NAMALWA (cell line): Measurements from ENCODE around the gene PCGF3.
"Not testable (repeated sequence)": the region's sequence is repeated elsewhere in the genome, so short reads cannot be mapped to it uniquely, and the experiment has no call there.

Experiments
- DNase-seq: peaks from one replicate; pipeline ENCODE4 v3.0.0-alpha.2; 2015; ENCODE audit warnings: low spot score

The PCGF3 gene

GRCh38 chr4:725391-726234, 20.0 kb downstream of the PCGF3 start:
- no peak for DNase-seq

- DNase-seq: no peak
Measured at GRCh38 chr4:726235-726787, 20.7 kb downstream of the PCGF3 start.

GRCh38 chr4:726838-727237, 21.2 kb downstream of the PCGF3 start:
- no peak for DNase-seq

GRCh38 chr4:727576-727975, 21.9 kb downstream of the PCGF3 start:
- no peak for DNase-seq

GRCh38 chr4:729336-730315, 24.0 kb downstream of the PCGF3 start:
- no peak for DNase-seq

GRCh38 chr4:730511-730910, 24.9 kb downstream of the PCGF3 start:
- no peak for DNase-seq

GRCh38 chr4:730946-731904, 25.6 kb downstream of the PCGF3 start:
- DNase-seq: peak; percentile 13

- DNase-seq: peak; percentile 22
Measured at GRCh38 chr4:731954-732353, 26.3 kb downstream of the PCGF3 start.

- no peak for DNase-seq
Measured at GRCh38 chr4:732486-732885, 26.9 kb downstream of the PCGF3 start.

GRCh38 chr4:732911-733630, 27.4 kb downstream of the PCGF3 start:
- no peak for DNase-seq

- no peak for DNase-seq
Measured at GRCh38 chr4:733631-733980, 28.0 kb downstream of the PCGF3 start.

GRCh38 chr4:734075-734474, 28.4 kb downstream of the PCGF3 start:
- no peak for DNase-seq

GRCh38 chr4:734951-735350, 29.3 kb downstream of the PCGF3 start:
- no peak for DNase-seq

- DNase-seq: no peak
Measured at GRCh38 chr4:735583-735982, 30.0 kb downstream of the PCGF3 start.

GRCh38 chr4:736561-736960, 30.9 kb downstream of the PCGF3 start:
- not testable (repeated sequence) for DNase-seq

GRCh38 chr4:738781-739280, 33.2 kb downstream of the PCGF3 start:
- no peak for DNase-seq

- DNase-seq: no peak
Measured at GRCh38 chr4:739569-739968, 33.9 kb downstream of the PCGF3 start.

GRCh38 chr4:740011-740410, 34.4 kb downstream of the PCGF3 start:
- no peak for DNase-seq

GRCh38 chr4:740656-741282, 35.1 kb downstream of the PCGF3 start:
- DNase-seq: no peak

- DNase-seq: no peak
Measured at GRCh38 chr4:742096-742741, 36.6 kb downstream of the PCGF3 start.
